NT2/D1 (cell line): ENCODE results near the gene CATSPER3.

Source experiments
- SUZ12 ChIP-seq: IDR thresholded peaks from 2 replicates; pipeline ENCODE4 v1.6.1; 2011; ENCODE audit not compliant: insufficient read length, insufficient read depth; ENCODE audit errors: extremely low read depth
- YY1 ChIP-seq: IDR thresholded peaks from 2 replicates; pipeline ENCODE4 v1.6.1; 2011; ENCODE audit not compliant: insufficient read length, insufficient read depth
- ZNF274 ChIP-seq: IDR thresholded peaks from 2 replicates; pipeline ENCODE4 v1.6.1; 2011; ENCODE audit warnings: mild to moderate bottlenecking, low read depth, low read length

DNA sequence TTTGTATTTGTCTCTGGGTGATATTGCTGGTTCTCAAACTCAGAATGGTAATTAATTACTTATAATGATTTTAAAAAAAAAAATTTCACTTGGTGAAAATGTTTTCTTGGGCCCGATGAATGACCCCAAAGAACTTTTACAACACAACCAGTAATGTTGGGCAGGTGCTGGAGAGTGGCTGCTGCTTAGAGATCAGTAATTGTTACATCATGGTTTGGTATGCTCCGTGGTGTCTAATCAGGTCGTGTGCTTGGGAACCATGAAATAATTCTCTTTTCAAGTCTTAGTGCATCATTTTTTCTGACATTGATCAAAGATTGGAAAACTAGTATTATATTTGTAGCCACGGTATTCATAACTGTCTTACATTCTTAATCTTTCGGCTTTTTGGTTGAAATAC lies 33.5 kb upstream of the CATSPER3 start:
- no peak for TF ChIP-seq ZNF274
- no peak for TF ChIP-seq YY1
- TF ChIP-seq SUZ12 = no peak
